RWPE1 (cell line): ENCODE results near the gene BMS1.
A peak's percentile ranks its signal among the peaks of the same experiment; 100 is the strongest.

ENCODE experiments used
- CTCF ChIA-PET: fragments of 350-600 bp; sonication (Branson Sonifier 250); formaldehyde crosslinking; extraction: SDS; loops from one replicate; lab custom pipeline; 2021; lab: Yijun Ruan, JAX
- POLR2A ChIA-PET: fragments of 400-600 bp; formaldehyde crosslinking; extraction: SDS; loops from one replicate; lab custom pipeline; 2020; ENCODE audit warnings: antibody characterized with exemption; ENCODE audit not compliant: low non-redundant PET; lab: Yijun Ruan, JAX
- DNase-seq: peaks from one replicate; pipeline ENCODE4 v3.0.0; 2012; ENCODE audit warnings: low spot score
- H3K27ac ChIP-seq: fragments of 450-650 bp; 2 replicates; pipeline ENCODE4 v1.5.1; 2017
- CTCF ChIP-seq: fragments of 450-650 bp; conservative IDR thresholded peaks from 2 replicates; pipeline ENCODE4 v1.5.1; 2017; ENCODE audit warnings: low read depth, mild to moderate bottlenecking

Gene BMS1

GRCh38 chr10:42768581-42769152, 13.9 kb upstream of the BMS1 start:
- no peak overlapping the region for H3K27ac ChIP-seq
- TF ChIP-seq CTCF = no peak
- CTCF ChIA-PET = no interaction called here
- no peak for DNase-seq
- POLR2A ChIA-PET = no interaction called here

GRCh38 chr10:42769173-42769572, 13.4 kb upstream of the BMS1 start:
- no peak overlapping the region for H3K27ac ChIP-seq
- no peak for TF ChIP-seq CTCF
- CTCF ChIA-PET = interaction anchor here (0.5 kb wide), 1 partner anchor 9 kb away, joined by 7 read pairs; no protein-coding TSS in a partner anchor
- POLR2A ChIA-PET = no interaction called here
- DNase-seq = no peak

- ChIA-PET POLR2A (no interaction called here), CTCF (interaction anchor here (0.5 kb wide), 1 partner anchor 8 kb away, joined by 7 read pairs; no protein-coding TSS in a partner anchor)
- DNase-seq = no peak
- TF ChIP-seq CTCF = no peak
- H3K27ac ChIP-seq = no peak overlapping the region
Observed at GRCh38 chr10:42769673-42770072, 12.9 kb upstream of the BMS1 start.

- H3K27ac ChIP-seq = no peak overlapping the region
- no peak for TF ChIP-seq CTCF
- no peak for DNase-seq
- ChIA-PET POLR2A (no interaction called here), CTCF (interaction anchor here (1.3 kb wide), 1 partner anchor 23 kb away, joined by 3 read pairs; no protein-coding TSS in a partner anchor)
Observed at GRCh38 chr10:42776681-42777080, 5.9 kb upstream of the BMS1 start.

- CTCF ChIA-PET = no interaction called here
- POLR2A ChIA-PET = interaction anchor here (0.6 kb wide), 1 partner anchor 140 kb away, joined by 3 read pairs; no protein-coding TSS in a partner anchor
- DNase-seq = no peak
- H3K27ac ChIP-seq = no peak overlapping the region
- no peak for TF ChIP-seq CTCF
Observed at GRCh38 chr10:42780456-42780855, 2.1 kb upstream of the BMS1 start.

GRCh38 chr10:42781893-42782445, 626 bp upstream of the BMS1 start:
- no peak for DNase-seq
- peak overlapping the region; percentile 93 for H3K27ac ChIP-seq
- POLR2A ChIA-PET = interaction anchor here (2.3 kb wide), 1 partner anchor 28 kb away, joined by 14 read pairs; no protein-coding TSS in a partner anchor
- TF ChIP-seq CTCF = no peak
- CTCF ChIA-PET = interaction anchor here (0.5 to 2.1 kb wide), 5 partner anchors 27 to 315 kb away, joined by 3 to 7 read pairs (median 4); no protein-coding TSS in a partner anchor
